ENCODE measurements around the gene RASAL2.

Gene RASAL2

DNA sequence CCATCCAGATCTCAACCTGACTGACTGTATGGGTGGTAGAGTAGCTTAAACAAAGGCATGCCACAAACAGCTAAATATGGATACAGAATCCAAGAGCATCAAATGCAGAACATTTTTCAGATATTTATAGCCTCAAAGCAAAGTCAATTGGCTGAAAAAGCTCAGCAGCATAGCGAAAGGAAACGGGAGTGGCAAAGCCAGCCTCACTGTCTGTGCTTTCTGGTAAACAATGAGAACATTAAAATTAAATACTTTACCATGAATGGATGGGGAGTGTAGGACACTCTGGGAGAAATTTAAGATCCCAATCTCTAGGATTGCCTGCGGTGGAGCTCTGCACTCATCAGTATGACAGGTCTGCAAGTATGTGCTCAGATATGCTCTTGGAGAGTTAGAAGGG is 4.4 kb downstream of the RASAL2 start:
- TF ChIP-seq EZH2phosphoT487 (IDR thresholded peaks at IDR 0.05; ENCODE audit: low read depth), result no peak
- TF ChIP-seq, protein P1, sequence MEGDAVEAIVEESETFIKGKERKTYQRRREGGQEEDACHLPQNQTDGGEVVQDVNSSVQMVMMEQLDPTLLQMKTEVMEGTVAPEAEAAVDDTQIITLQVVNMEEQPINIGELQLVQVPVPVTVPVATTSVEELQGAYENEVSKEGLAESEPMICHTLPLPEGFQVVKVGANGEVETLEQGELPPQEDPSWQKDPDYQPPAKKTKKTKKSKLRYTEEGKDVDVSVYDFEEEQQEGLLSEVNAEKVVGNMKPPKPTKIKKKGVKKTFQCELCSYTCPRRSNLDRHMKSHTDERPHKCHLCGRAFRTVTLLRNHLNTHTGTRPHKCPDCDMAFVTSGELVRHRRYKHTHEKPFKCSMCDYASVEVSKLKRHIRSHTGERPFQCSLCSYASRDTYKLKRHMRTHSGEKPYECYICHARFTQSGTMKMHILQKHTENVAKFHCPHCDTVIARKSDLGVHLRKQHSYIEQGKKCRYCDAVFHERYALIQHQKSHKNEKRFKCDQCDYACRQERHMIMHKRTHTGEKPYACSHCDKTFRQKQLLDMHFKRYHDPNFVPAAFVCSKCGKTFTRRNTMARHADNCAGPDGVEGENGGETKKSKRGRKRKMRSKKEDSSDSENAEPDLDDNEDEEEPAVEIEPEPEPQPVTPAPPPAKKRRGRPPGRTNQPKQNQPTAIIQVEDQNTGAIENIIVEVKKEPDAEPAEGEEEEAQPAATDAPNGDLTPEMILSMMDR (IDR thresholded peaks at IDR 0.05; ENCODE audit: low read depth, low read length), result no peak
- Histone ChIP-seq H3K4me3 (ENCODE audit: low read length) (no peak overlapping the region), H3K4me2 (ENCODE audit: low read length) (no peak overlapping the region), H3K27ac (ENCODE audit: low read length) (no peak overlapping the region), H3K36me3 (replicated peaks; ENCODE audit: low read depth, low read length) (no peaks in the 10 kb centered on the region), H3K4me1 (ENCODE audit: low read length) (peaks cover 13% of the 10 kb centered on the region; the same call in 1 of the 2 replicates), H3K9me3 (ENCODE audit: insufficient read depth, low read length) (no peaks in the 10 kb centered on the region), H4K20me1 (ENCODE audit: insufficient read depth, low read length) (no peaks in the 10 kb centered on the region), H2AFZ (ENCODE audit: low read depth, low read length) (no peak overlapping the region), H3K27me3 (ENCODE audit: low read depth, low read length) (0 out of 2 replicates have a peak, but pooled peaks cover 2% of the 10 kb centered on the region), H3K9ac (ENCODE audit: low read length) (no peak overlapping the region), H3K79me2 (ENCODE audit: low read length) (no peaks in the 10 kb centered on the region)

DNA sequence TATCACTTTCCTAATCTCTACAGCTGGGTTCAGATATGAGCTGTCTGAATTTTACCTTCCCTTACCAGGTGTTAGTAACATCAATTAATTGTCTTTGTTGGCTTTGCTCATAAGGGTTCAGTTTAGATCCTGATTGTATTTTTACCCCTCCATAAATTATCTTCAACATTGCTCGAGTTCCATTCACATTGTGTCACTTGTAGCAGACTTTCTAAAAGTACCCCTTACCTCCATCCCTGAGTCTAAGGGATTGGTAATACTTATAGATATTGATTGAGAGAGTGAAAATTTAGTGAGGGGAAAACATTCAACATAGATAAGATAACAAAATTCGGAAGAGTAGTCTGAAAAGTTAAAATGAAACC is 7.3 kb downstream of the RASAL2 start:
- H3K36me3 ChIP-seq (replicated peaks; ENCODE audit: low read depth, low read length), result no peaks in the 10 kb centered on the region
- H3K79me2 ChIP-seq (ENCODE audit: low read length), result no peaks in the 10 kb centered on the region
- peaks cover 5% of the 10 kb centered on the region; the same call in 1 of the 2 replicates for H3K4me1 ChIP-seq (ENCODE audit: low read length)
- no peak overlapping the region for H3K4me2 ChIP-seq (ENCODE audit: low read length)
- H3K27me3 ChIP-seq (ENCODE audit: low read depth, low read length), result 0 out of 2 replicates have a peak, but pooled peaks cover 2% of the 10 kb centered on the region
- H3K4me3 ChIP-seq (ENCODE audit: low read length), result no peak overlapping the region
- H3K9me3 ChIP-seq (ENCODE audit: insufficient read depth, low read length), result no peaks in the 10 kb centered on the region
- no peak overlapping the region for H3K9ac ChIP-seq (ENCODE audit: low read length)
- H3K27ac ChIP-seq (ENCODE audit: low read length), result no peak overlapping the region
- H4K20me1 ChIP-seq (ENCODE audit: insufficient read depth, low read length), result no peaks in the 10 kb centered on the region
- no peak overlapping the region for H2AFZ ChIP-seq (ENCODE audit: low read depth, low read length)
- TF ChIP-seq, protein P1 (IDR thresholded peaks at IDR 0.05; ENCODE audit: low read depth, low read length), result no peak
- no peak for TF ChIP-seq EZH2phosphoT487 (IDR thresholded peaks at IDR 0.05; ENCODE audit: low read depth)

DNA sequence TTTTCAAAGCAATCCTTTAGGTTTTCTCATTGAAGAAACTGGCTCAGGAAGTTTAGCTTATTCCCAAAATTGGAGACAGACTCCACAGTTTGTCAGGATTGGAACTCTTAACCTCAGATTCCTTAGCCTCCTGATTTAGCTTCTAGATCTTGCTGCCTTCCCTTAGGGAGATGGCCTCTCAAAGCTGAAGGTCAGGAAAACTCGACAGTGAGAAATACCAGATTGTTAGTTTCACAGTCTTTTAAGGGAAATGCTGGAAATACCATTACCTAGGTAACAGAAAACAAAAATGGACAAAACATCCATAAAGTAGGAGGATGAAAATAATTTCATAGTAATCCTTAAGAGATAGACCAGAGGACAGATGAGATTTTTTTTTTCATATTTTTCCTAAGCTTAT is 7.8 kb downstream of the RASAL2 start:
- Histone ChIP-seq H3K36me3 (replicated peaks; ENCODE audit: low read depth, low read length) (no peaks in the 10 kb centered on the region), H3K4me2 (ENCODE audit: low read length) (no peak overlapping the region), H2AFZ (ENCODE audit: low read depth, low read length) (no peak overlapping the region), H3K9me3 (ENCODE audit: insufficient read depth, low read length) (no peaks in the 10 kb centered on the region), H4K20me1 (ENCODE audit: insufficient read depth, low read length) (no peaks in the 10 kb centered on the region), H3K27ac (ENCODE audit: low read length) (no peak overlapping the region), H3K79me2 (ENCODE audit: low read length) (no peaks in the 10 kb centered on the region), H3K27me3 (ENCODE audit: low read depth, low read length) (0 out of 2 replicates have a peak, but pooled peaks cover 2% of the 10 kb centered on the region), H3K9ac (ENCODE audit: low read length) (no peak overlapping the region), H3K4me1 (ENCODE audit: low read length) (peaks cover 5% of the 10 kb centered on the region; the same call in 1 of the 2 replicates), H3K4me3 (ENCODE audit: low read length) (no peak overlapping the region)
- TF ChIP-seq, protein P1 (IDR thresholded peaks at IDR 0.05; ENCODE audit: low read depth, low read length), result no peak
- no peak for TF ChIP-seq EZH2phosphoT487 (IDR thresholded peaks at IDR 0.05; ENCODE audit: low read depth)

DNA sequence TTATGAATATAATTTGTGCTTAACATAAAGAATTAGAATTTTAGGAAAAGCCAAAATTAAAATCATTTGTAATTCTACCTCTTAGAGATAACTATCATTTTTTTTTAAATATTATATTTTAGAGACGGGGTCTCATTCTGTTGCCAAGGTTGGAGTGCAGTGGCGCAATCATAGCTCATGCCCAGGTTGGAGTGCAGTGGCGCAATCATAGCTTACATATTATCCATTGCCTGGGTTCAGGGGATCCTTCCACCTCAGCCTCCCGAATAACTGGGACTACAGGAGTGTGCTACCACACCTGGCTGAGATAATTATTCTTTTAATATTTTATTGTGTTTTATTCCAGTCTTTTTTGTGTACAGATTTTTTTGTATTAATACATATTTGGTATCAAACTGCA is 8.3 kb downstream of the RASAL2 start:
- Histone ChIP-seq H4K20me1 (ENCODE audit: insufficient read depth, low read length) (no peaks in the 10 kb centered on the region), H3K36me3 (replicated peaks; ENCODE audit: low read depth, low read length) (no peaks in the 10 kb centered on the region), H2AFZ (ENCODE audit: low read depth, low read length) (no peak overlapping the region), H3K9me3 (ENCODE audit: insufficient read depth, low read length) (no peaks in the 10 kb centered on the region), H3K4me2 (ENCODE audit: low read length) (no peak overlapping the region), H3K4me3 (ENCODE audit: low read length) (no peak overlapping the region), H3K4me1 (ENCODE audit: low read length) (peaks cover 5% of the 10 kb centered on the region; the same call in 1 of the 2 replicates), H3K27me3 (ENCODE audit: low read depth, low read length) (0 out of 2 replicates have a peak, but pooled peaks cover 2% of the 10 kb centered on the region), H3K9ac (ENCODE audit: low read length) (no peak overlapping the region), H3K79me2 (ENCODE audit: low read length) (no peaks in the 10 kb centered on the region), H3K27ac (ENCODE audit: low read length) (no peak overlapping the region)
- no peak for TF ChIP-seq EZH2phosphoT487 (IDR thresholded peaks at IDR 0.05; ENCODE audit: low read depth)
- TF ChIP-seq, protein P1 (IDR thresholded peaks at IDR 0.05; ENCODE audit: low read depth, low read length), result no peak
